SK-N-SH (cell line): Measurements from ENCODE around the gene MACROD2. TPM values are rescaled to one million over a fixed set of nuclear protein-coding genes. Genes with fewer than 3 reads are reported as not detected.

Source experiments
- CTCF ChIA-PET: fragments of 300-600, 350-600 bp; formaldehyde crosslinking; extraction: SDS; loops from one replicate; lab custom pipeline; 2021; lab: Yijun Ruan, JAX
- POLR2A ChIA-PET: fragments of 350-600 bp; sonication (Branson Sonifier 250); formaldehyde crosslinking; extraction: SDS; loops from one replicate; lab custom pipeline; 2020; ENCODE audit warnings: antibody characterized with exemption, inconsistent platforms; lab: Yijun Ruan, JAX
- DNase-seq: peaks from one replicate; pipeline ENCODE4 v3.0.0; 2012
- H2AFZ ChIP-seq: fragments of 200-600 bp; sonication (generic); 2 replicates; pipeline ENCODE4 v1.8.1; 2016; ENCODE audit warnings: antibody characterized with exemption, mild to moderate bottlenecking, low read depth
- H3F3A ChIP-seq: fragments of 200-600 bp; sonication (generic); replicated peaks from 2 replicates; pipeline ENCODE3; 2016; ENCODE audit warnings: antibody characterized with exemption, mild to moderate bottlenecking; ENCODE audit not compliant: insufficient read depth
- H3K27ac ChIP-seq, 2 experiments: fragments of 200-500 bp in 1 of 2; fragments of 200-600 bp in 1 of 2; sonication (Bioruptor generic) in 1 of 2; sonication (generic), shearing (Covaris generic) in 1 of 2; 2 replicates each; pipeline versions ENCODE4 v1.5.1 to v1.6.1; 2014 to 2016; ENCODE audit warnings: low read depth in 2 of 2, inconsistent platforms in 1 of 2, low read length in 1 of 2, mild to moderate bottlenecking in 1 of 2, mixed read lengths in 1 of 2
- H3K27me3 ChIP-seq: fragments of 200-600 bp; sonication (generic), shearing (Covaris generic); 2 replicates; pipeline ENCODE4 v1.6.1; 2016; ENCODE audit warnings: mixed run types; ENCODE audit not compliant: insufficient read depth
- H3K36me3 ChIP-seq, 2 experiments: fragments of 200-500 bp in 1 of 2; fragments of 200-600 bp in 1 of 2; sonication (Bioruptor generic) in 1 of 2; sonication (generic) in 1 of 2; replicated peaks in 1 of 2; 2 replicates each; pipeline versions ENCODE3 to v1.5.1; 2014 to 2016; ENCODE audit warnings: low read length in 1 of 2, mild to moderate bottlenecking in 1 of 2; ENCODE audit not compliant: insufficient read depth in 2 of 2, control insufficient read depth in 1 of 2
- H3K4me1 ChIP-seq, 2 experiments: fragments of 200-500 bp in 1 of 2; fragments of 200-600 bp in 1 of 2; sonication (Bioruptor generic) in 1 of 2; sonication (generic), shearing (Covaris generic) in 1 of 2; 2 replicates each; pipeline versions ENCODE4 v1.5.1 to v1.6.1; 2014 to 2016; ENCODE audit warnings: low read depth in 1 of 2, low read length in 1 of 2, mixed run types in 1 of 2; ENCODE audit not compliant: insufficient read depth in 2 of 2, control insufficient read depth in 1 of 2
- H3K4me2 ChIP-seq: fragments of 200-600 bp; sonication (generic), shearing (Covaris generic); 2 replicates; pipeline ENCODE4 v1.6.1; 2017; ENCODE audit warnings: mixed run types
- H3K4me3 ChIP-seq, 2 experiments: fragments of 200-500 bp in 1 of 2; fragments of 200-600 bp in 1 of 2; sonication (Bioruptor generic) in 1 of 2; sonication (generic), shearing (Covaris generic) in 1 of 2; 2 replicates each; pipeline versions ENCODE4 v1.5.1 to v1.8.1; 2014 to 2016; ENCODE audit warnings: low read depth in 2 of 2, inconsistent platforms in 1 of 2, low read length in 1 of 2, mild to moderate bottlenecking in 1 of 2, mixed read lengths in 1 of 2, moderate library complexity in 1 of 2
- H3K79me2 ChIP-seq: fragments of 200-600 bp; sonication (generic); 2 replicates; pipeline ENCODE4 v1.8.1; 2017; ENCODE audit warnings: mild to moderate bottlenecking; ENCODE audit not compliant: insufficient read depth
- H3K9ac ChIP-seq: fragments of 200-600 bp; sonication (generic); 2 replicates; pipeline ENCODE4 v1.6.1; 2017; ENCODE audit warnings: mixed run types
- H3K9me2 ChIP-seq: fragments of 200-600 bp; sonication (generic); 2 replicates; pipeline ENCODE4 v1.6.1; 2017; ENCODE audit warnings: mixed run types
- H3K9me3 ChIP-seq: fragments of 200-600 bp; sonication (generic); 2 replicates; pipeline ENCODE4 v1.6.1; 2017; ENCODE audit warnings: mixed run types, mild to moderate bottlenecking, moderate library complexity
- H4K20me1 ChIP-seq: fragments of 200-600 bp; sonication (generic); 2 replicates; pipeline ENCODE4 v1.6.1; 2017; ENCODE audit warnings: mild to moderate bottlenecking, mixed run types; ENCODE audit not compliant: insufficient read depth
- CHD2 ChIP-seq: fragments of 150-350 bp; IDR thresholded peaks from 2 replicates; pipeline ENCODE4 v1.6.1; 2018; ENCODE audit warnings: low read length; ENCODE audit not compliant: partially characterized antibody
- EP300 ChIP-seq, 2 experiments: IDR thresholded peaks; 2 replicates each; pipeline versions ENCODE4 v1.4.0 to v1.6.1; 2012; ENCODE audit warnings: borderline replicate concordance in 1 of 2, low read depth in 1 of 2, low read length in 1 of 2
- EZH2phosphoT487 ChIP-seq: fragments of 200-600 bp; sonication (generic); IDR thresholded peaks from 2 replicates; pipeline ENCODE4 v1.6.1; 2017; ENCODE audit warnings: low read depth, mixed run types, mild to moderate bottlenecking, antibody characterized with exemption, moderate library complexity, borderline replicate concordance
- RAD21 ChIP-seq: IDR thresholded peaks from 2 replicates; pipeline ENCODE4 v1.6.1; 2012; ENCODE audit warnings: mild to moderate bottlenecking, low read length
- RFX5 ChIP-seq: IDR thresholded peaks from 2 replicates; pipeline ENCODE4 v1.6.1; 2012; ENCODE audit warnings: mild to moderate bottlenecking, improper control_type of control experiment, low read length
- RXRA ChIP-seq: IDR thresholded peaks from 2 replicates; pipeline ENCODE4 v1.4.0; 2012; ENCODE audit warnings: low read depth, mild to moderate bottlenecking, borderline replicate concordance
- SIN3A ChIP-seq: IDR thresholded peaks from 2 replicates; pipeline ENCODE4 v1.6.1; 2012; ENCODE audit warnings: low read depth, mild to moderate bottlenecking, low read length, moderate library complexity, borderline replicate concordance
- SMC3 ChIP-seq: IDR thresholded peaks from 2 replicates; pipeline ENCODE4 v1.6.1; 2012; ENCODE audit warnings: low read depth, low read length, improper control_type of control experiment
- TAF1 ChIP-seq: IDR thresholded peaks from 2 replicates; pipeline ENCODE4 v1.6.1; 2012; ENCODE audit warnings: low read depth, mild to moderate bottlenecking, low read length, moderate library complexity, borderline replicate concordance
- TCF12 ChIP-seq: IDR thresholded peaks from 2 replicates; pipeline ENCODE4 v1.4.0; 2012
- whole genome bisulfite sequencing: methylation state at CpG from one replicate; pipeline ENCODE4 v1.1.6; 2017; ENCODE audit warnings: low lambda C conversion rate; 5-methylcytosine and 5-hydroxymethylcytosine counted together
- polyA plus RNA-seq, 3 experiments: library from polyadenylated mRNA; depleted of rRNA; stranded (reverse); fragments of >200 nt; gene quantifications; 2 replicates each; pipeline ENCODE4 v1.2.3, GENCODE V29; 2012
- TF ChIP-seq, protein P1 (sequence below): IDR thresholded peaks from 2 replicates; pipeline ENCODE4 v1.4.0; 2012; ENCODE audit warnings: low read depth
- TF ChIP-seq, protein P2 (sequence below): IDR thresholded peaks from 2 replicates; pipeline ENCODE4; 2012
- TF ChIP-seq, protein P3 (sequence below): IDR thresholded peaks from 2 replicates; pipeline ENCODE4 v1.4.0; 2012; ENCODE audit warnings: low read depth, borderline replicate concordance
- TF ChIP-seq, protein P4 (sequence below): IDR thresholded peaks from 2 replicates; pipeline ENCODE4 v1.4.0; 2012; ENCODE audit warnings: low read depth, borderline replicate concordance
- TF ChIP-seq, protein P5 (sequence below): fragments of 150-350 bp; IDR thresholded peaks from 2 replicates; pipeline ENCODE4 v1.6.1; 2016; ENCODE audit warnings: mild to moderate bottlenecking, low read depth, low read length

The MACROD2 gene
- polyA plus RNA-seq, 1 of the 3 experiments (the other 2 are of a cell fraction): 0.33 TPM

DNA sequence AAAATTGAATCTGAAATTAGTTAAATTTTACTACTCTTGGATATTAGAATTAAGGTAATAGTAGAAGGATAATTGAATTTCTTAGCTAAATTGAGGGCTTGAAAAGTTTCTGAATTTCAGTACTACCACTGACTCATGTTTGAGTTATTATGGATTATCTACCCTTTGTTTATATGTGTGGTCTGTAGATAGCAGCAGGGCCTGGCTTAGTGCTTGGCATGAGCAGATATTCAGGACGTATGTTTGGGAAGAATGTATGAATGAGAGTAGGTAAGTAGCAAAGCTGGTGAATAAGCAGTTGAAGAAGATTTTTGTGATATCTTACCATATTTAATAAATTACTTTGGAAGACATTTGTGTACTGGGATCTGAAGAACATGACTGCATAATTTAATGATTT is 152.7 kb downstream of the MACROD2 start:
- POLR2A ChIA-PET: no interaction called here
- Histone ChIP-seq H3F3A (no peaks in the 10 kb centered on the region), H3K4me3 (no peak overlapping the region), H3K79me2 (no peaks in the 10 kb centered on the region), H2AFZ (no peak overlapping the region), H3K4me1 (peaks cover 0 to under 1% of the 10 kb centered on the region in 2 experiments; a peak in 1 of 4 replicates), H4K20me1 (no peaks in the 10 kb centered on the region), H3K9ac (no peak overlapping the region), H3K9me2 (no peaks in the 10 kb centered on the region), H3K27ac (no peak overlapping the region), H3K9me3 (no peaks in the 10 kb centered on the region), H3K36me3 (no peaks in the 10 kb centered on the region), H3K4me2 (no peak overlapping the region), H3K27me3 (no peaks in the 10 kb centered on the region)
- TF ChIP-seq TCF12 (no peak), RFX5 (no peak), CHD2 (no peak), SIN3A (no peak), EP300 (IDR thresholded peaks at IDR 0.05; ENCODE audit: borderline replicate concordance in 1 of 2, low read depth in 1 of 2, low read length in 1 of 2) (no peak), EZH2phosphoT487 (no peak), SMC3 (no peak), TAF1 (no peak), RXRA (no peak), RAD21 (no peak)
- TF ChIP-seq, protein P1, sequence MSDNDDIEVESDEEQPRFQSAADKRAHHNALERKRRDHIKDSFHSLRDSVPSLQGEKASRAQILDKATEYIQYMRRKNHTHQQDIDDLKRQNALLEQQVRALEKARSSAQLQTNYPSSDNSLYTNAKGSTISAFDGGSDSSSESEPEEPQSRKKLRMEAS: no peak
- TF ChIP-seq, protein P2, sequence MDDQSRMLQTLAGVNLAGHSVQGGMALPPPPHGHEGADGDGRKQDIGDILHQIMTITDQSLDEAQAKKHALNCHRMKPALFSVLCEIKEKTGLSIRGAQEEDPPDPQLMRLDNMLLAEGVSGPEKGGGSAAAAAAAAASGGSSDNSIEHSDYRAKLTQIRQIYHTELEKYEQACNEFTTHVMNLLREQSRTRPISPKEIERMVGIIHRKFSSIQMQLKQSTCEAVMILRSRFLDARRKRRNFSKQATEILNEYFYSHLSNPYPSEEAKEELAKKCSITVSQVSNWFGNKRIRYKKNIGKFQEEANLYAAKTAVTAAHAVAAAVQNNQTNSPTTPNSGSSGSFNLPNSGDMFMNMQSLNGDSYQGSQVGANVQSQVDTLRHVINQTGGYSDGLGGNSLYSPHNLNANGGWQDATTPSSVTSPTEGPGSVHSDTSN: no peak
- TF ChIP-seq, protein P3, sequence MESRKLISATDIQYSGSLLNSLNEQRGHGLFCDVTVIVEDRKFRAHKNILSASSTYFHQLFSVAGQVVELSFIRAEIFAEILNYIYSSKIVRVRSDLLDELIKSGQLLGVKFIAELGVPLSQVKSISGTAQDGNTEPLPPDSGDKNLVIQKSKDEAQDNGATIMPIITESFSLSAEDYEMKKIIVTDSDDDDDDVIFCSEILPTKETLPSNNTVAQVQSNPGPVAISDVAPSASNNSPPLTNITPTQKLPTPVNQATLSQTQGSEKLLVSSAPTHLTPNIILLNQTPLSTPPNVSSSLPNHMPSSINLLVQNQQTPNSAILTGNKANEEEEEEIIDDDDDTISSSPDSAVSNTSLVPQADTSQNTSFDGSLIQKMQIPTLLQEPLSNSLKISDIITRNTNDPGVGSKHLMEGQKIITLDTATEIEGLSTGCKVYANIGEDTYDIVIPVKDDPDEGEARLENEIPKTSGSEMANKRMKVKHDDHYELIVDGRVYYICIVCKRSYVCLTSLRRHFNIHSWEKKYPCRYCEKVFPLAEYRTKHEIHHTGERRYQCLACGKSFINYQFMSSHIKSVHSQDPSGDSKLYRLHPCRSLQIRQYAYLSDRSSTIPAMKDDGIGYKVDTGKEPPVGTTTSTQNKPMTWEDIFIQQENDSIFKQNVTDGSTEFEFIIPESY: no peak
- TF ChIP-seq, protein P4, sequence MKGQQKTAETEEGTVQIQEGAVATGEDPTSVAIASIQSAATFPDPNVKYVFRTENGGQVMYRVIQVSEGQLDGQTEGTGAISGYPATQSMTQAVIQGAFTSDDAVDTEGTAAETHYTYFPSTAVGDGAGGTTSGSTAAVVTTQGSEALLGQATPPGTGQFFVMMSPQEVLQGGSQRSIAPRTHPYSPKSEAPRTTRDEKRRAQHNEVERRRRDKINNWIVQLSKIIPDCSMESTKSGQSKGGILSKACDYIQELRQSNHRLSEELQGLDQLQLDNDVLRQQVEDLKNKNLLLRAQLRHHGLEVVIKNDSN: no peak
- TF ChIP-seq, protein P5, sequence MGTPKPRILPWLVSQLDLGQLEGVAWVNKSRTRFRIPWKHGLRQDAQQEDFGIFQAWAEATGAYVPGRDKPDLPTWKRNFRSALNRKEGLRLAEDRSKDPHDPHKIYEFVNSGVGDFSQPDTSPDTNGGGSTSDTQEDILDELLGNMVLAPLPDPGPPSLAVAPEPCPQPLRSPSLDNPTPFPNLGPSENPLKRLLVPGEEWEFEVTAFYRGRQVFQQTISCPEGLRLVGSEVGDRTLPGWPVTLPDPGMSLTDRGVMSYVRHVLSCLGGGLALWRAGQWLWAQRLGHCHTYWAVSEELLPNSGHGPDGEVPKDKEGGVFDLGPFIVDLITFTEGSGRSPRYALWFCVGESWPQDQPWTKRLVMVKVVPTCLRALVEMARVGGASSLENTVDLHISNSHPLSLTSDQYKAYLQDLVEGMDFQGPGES: no peak
- CTCF ChIA-PET: interaction anchor here (1.7 kb wide), 1 partner anchor 186 kb away, joined by 3 read pairs; no protein-coding TSS in a partner anchor
- 39% methylated on average over 1 of the region's 1 CpG for WGBS
- no peak for DNase-seq
